Endometrial microvascular endothelial cells (primary cell): Measurements from ENCODE around the gene SMYD1. TPM values are rescaled to one million over a fixed set of nuclear protein-coding genes. Genes with fewer than 3 reads are reported as not detected.
"Not testable (repeated sequence)": the region's sequence is repeated elsewhere in the genome, so short reads cannot be mapped to it uniquely, and the experiment has no call there.

Experiments
- in situ Hi-C: cut with HindIII; loops from 2 replicates; pipeline ENCODE4 v1.10.0; 2017; ENCODE audit warnings: low sequenced_read_pairs, low pct_unique_long_range_greater_than_20kb; ENCODE audit errors: inconsistent ontology term
- total RNA-seq: library from RNA; depleted of rRNA; stranded (reverse); fragments of >200 nt; gene quantifications from one replicate; pipeline ENCODE4 v1.2.3, GENCODE V29; 2015; ENCODE audit errors: inconsistent ontology term

The SMYD1 gene
- not detected for total RNA-seq

- in situ Hi-C loops: no loop called here
Observed at GRCh38 chr2:88067598-88067997, at the start of gene SMYD1. Gene SMYD1, plus strand, starts transcription at chr2:88067825. Its CDS starts 40 bp downstream, at chr2:88067865.

- in situ Hi-C loops: not testable (repeated sequence)
Observed at GRCh38 chr2:88018077-88018805, 49.4 kb upstream of the SMYD1 start.

GRCh38 chr2:88018909-88019308 lies 48.7 kb upstream of the SMYD1 start:
- in situ Hi-C loops: no loop called here

- in situ Hi-C loops: no loop called here
Observed at GRCh38 chr2:88019985-88020384, 47.6 kb upstream of the SMYD1 start.

- in situ Hi-C loops: no loop called here
Observed at GRCh38 chr2:88022669-88022921, 45.0 kb upstream of the SMYD1 start.

- in situ Hi-C loops: no loop called here
Observed at GRCh38 chr2:88024509-88024908, 43.1 kb upstream of the SMYD1 start.

- in situ Hi-C loops: no loop called here
Observed at GRCh38 chr2:88027697-88028389, 39.8 kb upstream of the SMYD1 start.

GRCh38 chr2:88028931-88029330 lies 38.7 kb upstream of the SMYD1 start:
- in situ Hi-C loops: no loop called here

- in situ Hi-C loops: no loop called here
Observed at GRCh38 chr2:88032070-88032702, 35.4 kb upstream of the SMYD1 start.

GRCh38 chr2:88036182-88036581 lies 31.4 kb upstream of the SMYD1 start:
- in situ Hi-C loops: no loop called here

GRCh38 chr2:88036606-88037005 lies 31.0 kb upstream of the SMYD1 start:
- in situ Hi-C loops: no loop called here

- in situ Hi-C loops: no loop called here
Observed at GRCh38 chr2:88038263-88039105, 29.1 kb upstream of the SMYD1 start.

GRCh38 chr2:88042476-88042875 lies 25.1 kb upstream of the SMYD1 start:
- in situ Hi-C loops: no loop called here

GRCh38 chr2:88045561-88045960 lies 22.1 kb upstream of the SMYD1 start:
- in situ Hi-C loops: not testable (repeated sequence)

GRCh38 chr2:88048541-88048940 lies 19.1 kb upstream of the SMYD1 start:
- in situ Hi-C loops: no loop called here

GRCh38 chr2:88049622-88050021 lies 18.0 kb upstream of the SMYD1 start:
- in situ Hi-C loops: no loop called here

GRCh38 chr2:88051792-88052191 lies 15.8 kb upstream of the SMYD1 start:
- in situ Hi-C loops: no loop called here

- in situ Hi-C loops: no loop called here
Observed at GRCh38 chr2:88053296-88053695, 14.3 kb upstream of the SMYD1 start.
